GM10266 (cell line): ENCODE data around the gene SARS1.
A peak's percentile ranks its signal among the peaks of the same experiment; 100 is the strongest.

ENCODE experiments used
- DNase-seq: peaks from one replicate; pipeline ENCODE4 v3.0.0; 2012; ENCODE audit errors: extremely low spot score
- TF ChIP-seq, protein P1 (sequence below): IDR thresholded peaks from 2 replicates; pipeline ENCODE4 v1.5.1; 2012; ENCODE audit warnings: mild to moderate bottlenecking, low read depth; ENCODE audit not compliant: control insufficient read depth, insufficient read depth; ENCODE audit errors: missing control alignments

SARS1 gene

DNA sequence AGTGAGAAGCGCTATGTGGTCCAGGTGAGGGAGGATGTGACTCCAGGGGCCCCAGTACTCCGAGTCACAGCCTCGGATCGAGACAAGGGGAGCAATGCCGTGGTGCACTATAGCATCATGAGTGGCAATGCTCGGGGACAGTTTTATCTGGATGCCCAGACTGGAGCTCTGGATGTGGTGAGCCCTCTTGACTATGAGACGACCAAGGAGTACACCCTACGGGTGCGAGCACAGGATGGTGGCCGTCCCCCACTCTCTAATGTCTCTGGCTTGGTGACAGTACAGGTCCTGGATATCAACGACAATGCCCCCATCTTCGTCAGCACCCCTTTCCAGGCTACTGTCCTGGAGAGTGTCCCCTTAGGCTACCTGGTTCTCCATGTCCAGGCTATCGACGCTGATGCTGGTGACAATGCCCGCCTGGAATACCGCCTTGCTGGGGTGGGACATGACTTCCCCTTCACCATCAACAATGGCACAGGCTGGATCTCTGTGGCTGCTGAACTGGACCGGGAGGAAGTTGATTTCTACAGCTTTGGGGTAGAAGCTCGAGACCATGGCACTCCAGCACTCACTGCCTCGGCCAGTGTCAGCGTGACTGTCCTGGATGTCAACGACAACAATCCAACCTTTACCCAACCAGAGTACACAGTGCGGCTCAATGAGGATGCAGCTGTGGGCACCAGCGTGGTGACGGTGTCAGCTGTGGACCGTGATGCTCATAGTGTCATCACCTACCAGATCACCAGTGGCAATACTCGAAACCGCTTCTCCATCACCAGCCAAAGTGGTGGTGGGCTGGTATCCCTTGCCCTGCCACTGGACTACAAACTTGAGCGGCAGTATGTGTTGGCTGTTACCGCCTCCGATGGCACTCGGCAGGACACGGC lies 37.8 kb downstream of the SARS1 start:
- DNase-seq: peak; percentile 31
- TF ChIP-seq, protein P1, sequence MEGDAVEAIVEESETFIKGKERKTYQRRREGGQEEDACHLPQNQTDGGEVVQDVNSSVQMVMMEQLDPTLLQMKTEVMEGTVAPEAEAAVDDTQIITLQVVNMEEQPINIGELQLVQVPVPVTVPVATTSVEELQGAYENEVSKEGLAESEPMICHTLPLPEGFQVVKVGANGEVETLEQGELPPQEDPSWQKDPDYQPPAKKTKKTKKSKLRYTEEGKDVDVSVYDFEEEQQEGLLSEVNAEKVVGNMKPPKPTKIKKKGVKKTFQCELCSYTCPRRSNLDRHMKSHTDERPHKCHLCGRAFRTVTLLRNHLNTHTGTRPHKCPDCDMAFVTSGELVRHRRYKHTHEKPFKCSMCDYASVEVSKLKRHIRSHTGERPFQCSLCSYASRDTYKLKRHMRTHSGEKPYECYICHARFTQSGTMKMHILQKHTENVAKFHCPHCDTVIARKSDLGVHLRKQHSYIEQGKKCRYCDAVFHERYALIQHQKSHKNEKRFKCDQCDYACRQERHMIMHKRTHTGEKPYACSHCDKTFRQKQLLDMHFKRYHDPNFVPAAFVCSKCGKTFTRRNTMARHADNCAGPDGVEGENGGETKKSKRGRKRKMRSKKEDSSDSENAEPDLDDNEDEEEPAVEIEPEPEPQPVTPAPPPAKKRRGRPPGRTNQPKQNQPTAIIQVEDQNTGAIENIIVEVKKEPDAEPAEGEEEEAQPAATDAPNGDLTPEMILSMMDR: no peak

DNA sequence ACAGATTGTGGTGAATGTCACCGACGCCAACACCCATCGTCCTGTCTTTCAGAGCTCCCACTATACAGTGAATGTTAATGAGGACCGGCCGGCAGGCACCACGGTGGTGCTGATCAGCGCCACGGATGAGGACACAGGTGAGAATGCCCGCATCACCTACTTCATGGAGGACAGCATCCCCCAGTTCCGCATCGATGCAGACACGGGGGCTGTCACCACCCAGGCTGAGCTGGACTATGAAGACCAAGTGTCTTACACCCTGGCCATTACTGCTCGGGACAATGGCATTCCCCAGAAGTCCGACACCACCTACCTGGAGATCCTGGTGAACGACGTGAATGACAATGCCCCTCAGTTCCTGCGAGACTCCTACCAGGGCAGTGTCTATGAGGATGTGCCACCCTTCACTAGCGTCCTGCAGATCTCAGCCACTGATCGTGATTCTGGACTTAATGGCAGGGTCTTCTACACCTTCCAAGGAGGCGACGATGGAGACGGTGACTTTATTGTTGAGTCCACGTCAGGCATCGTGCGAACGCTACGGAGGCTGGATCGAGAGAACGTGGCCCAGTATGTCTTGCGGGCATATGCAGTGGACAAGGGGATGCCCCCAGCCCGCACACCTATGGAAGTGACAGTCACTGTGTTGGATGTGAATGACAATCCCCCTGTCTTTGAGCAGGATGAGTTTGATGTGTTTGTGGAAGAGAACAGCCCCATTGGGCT lies 38.6 kb downstream of the SARS1 start:
- TF ChIP-seq, protein P1: no peak
- peak; percentile 20 for DNase-seq

DNA sequence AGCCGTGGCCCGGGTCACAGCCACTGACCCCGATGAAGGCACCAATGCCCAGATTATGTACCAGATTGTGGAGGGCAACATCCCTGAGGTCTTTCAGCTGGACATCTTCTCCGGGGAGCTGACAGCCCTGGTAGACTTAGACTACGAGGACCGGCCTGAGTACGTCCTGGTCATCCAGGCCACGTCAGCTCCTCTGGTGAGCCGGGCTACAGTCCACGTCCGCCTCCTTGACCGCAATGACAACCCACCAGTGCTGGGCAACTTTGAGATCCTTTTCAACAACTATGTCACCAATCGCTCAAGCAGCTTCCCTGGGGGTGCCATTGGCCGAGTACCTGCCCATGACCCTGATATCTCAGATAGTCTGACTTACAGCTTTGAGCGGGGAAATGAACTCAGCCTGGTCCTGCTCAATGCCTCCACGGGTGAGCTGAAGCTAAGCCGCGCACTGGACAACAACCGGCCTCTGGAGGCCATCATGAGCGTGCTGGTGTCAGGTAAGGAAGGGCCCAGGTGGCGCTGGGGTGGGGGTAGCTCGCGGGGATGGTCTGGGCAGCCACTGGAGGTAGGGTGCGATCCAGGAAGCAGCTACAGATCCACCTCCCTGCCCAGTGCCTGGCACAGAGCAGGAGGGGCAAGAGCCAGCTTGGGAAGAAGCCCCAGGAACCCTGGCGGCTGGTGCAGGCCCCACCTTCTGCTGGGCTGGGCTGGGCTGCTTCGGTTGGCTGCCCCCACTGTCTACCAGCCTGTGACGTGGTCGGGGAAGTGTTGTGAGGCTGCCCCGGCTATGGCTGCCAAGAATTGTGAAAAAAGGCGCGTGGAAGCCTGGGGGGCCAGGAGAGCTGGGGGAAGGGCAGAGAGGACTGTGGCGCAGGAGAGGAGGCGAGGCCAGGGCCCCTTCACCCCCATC lies 39.4 kb downstream of the SARS1 start:
- DNase-seq: peak; percentile 20

DNA sequence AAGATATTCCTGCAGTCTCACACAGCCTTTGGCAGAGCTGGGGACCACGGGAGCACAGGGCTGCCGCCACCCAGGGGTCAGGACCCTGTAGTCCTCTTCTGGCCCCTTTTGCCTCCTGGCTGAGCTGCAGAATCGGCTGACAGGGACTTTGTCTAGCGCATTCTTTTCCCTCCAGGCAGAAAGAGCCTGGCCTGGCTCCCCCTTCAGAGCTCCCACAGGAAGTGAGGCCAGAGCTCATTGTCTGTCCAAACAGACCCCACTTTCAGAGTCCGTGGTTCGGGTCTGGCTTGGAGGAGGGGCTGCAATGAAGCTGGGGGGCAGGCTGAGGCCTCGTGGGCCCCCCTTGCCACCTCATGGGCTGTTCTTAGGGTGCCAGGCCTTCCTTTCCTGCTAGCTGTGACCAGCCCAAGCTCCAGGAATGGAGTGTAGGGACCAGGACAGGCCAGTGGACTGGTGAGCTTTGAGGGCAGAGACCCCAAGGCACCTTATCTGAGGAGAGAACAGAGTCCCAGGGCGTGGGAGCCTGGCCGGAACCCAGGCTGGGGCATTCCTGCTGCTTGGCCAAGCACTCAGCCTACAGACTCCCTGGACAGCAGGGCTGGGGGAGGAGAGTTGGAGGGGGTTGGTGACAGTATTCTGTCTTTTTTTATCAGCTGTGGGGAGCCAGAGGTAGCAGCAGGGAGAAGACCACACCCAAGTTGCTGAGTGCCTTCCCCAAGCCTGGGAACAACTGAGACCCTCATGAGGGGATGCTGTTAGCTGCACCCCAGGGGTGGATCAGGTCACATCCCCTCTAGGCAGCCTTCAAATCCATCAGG lies 40.3 kb downstream of the SARS1 start:
- DNase-seq: peak; percentile 26
- TF ChIP-seq, protein P1: no peak

More for the DNA sequence above, 39.4 kb downstream of the SARS1 start:
- TF ChIP-seq, protein P1: no peak

DNA sequence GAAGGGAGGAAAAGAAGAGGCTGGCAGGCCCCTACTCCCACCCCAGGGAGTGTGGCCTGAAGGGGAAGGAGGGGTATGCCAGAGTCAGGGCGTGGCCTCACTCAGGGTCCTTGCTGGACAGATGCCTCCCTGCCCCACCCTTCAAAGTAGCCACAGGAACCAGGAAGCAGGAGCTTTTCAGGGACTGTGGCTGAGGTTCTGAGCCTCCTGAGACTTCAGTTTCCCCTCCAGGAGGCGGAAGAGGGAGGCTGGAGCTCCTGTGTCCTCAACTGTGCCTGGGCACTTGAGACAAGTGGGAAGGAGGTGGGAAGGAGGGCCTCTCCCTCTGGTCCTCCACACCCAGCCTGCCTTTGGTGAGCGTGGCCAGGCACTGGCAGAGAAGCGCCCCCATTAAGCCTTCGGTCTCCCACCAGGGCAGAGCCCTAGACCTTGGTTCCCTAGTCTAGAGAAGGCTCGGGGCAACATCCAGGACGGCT lies 40.9 kb downstream of the SARS1 start:
- no peak for DNase-seq

More for the DNA sequence above, 40.9 kb downstream of the SARS1 start:
- TF ChIP-seq, protein P1: no peak
